Measurements from ENCODE around the gene PDE6G.

PDE6G gene

DNA sequence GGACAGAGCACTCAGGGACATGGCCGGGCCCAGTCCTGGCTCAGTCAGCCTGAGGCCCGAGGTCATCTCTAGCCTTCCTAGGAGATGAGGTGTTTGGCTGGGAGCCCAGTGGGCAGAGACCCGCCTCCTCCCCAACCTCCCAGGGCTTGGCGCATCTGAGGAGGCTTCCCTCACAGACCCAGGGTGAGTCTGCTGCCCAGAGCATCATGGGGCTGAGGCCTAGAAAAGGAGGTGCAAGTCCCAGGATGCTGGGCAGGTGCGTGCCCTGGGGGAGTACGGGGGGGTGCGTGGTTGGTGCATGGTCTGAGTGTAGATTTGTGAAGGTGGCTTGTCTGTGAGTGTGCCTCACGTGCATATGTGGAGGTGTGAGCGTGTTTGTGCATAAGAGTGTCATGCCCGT, 4.7 kb downstream of the PDE6G start:
- Histone ChIP-seq H2BK5ac (ENCODE audit: low read depth, low read length, poor library complexity, severe bottlenecking) (no peak overlapping the region), H2AK5ac (ENCODE audit: low read length, severe bottlenecking) (no peak overlapping the region), H3K27me3 (ENCODE audit: control insufficient read depth in 1 of 2, insufficient read depth in 1 of 2, low read length in 2 of 2) (peaks cover 20 to 22% of the 10 kb centered on the region in 2 experiments), H2BK15ac (ENCODE audit: low read depth, poor library complexity, severe bottlenecking) (no peak overlapping the region), H3K9ac (ENCODE audit: low read length) (no peak overlapping the region), H3K4me2 (ENCODE audit: low read length, poor library complexity, severe bottlenecking) (no peak overlapping the region), H3K4me1 (ENCODE audit: control insufficient read depth, insufficient read depth, low read depth, low read length) (peaks cover 26% of the 10 kb centered on the region), H3K27ac (ENCODE audit: low read length, poor library complexity, severe bottlenecking) (no peak overlapping the region), H3K9me3 (ENCODE audit: control insufficient read depth, low read length) (no peaks in the 10 kb centered on the region), H2BK120ac (ENCODE audit: low read depth, low read length) (no peak overlapping the region), H3K23ac (ENCODE audit: low read length in 2 of 2) (no peak overlapping the region), H3K4me3 (ENCODE audit: insufficient read depth in 1 of 2, low read depth in 1 of 2, low read length in 2 of 2) (no peak overlapping the region), H3K4ac (ENCODE audit: low read depth in 1 of 2, low read length in 2 of 2) (no peak overlapping the region), H4K91ac (ENCODE audit: low read length) (peak overlapping the region; percentile 72), H3K36me3 (ENCODE audit: control insufficient read depth in 1 of 2, insufficient read depth in 2 of 2, low read depth in 1 of 2, low read length in 2 of 2) (no peaks in the 10 kb centered on the region), H3K79me1 (replicated peaks; ENCODE audit: low read length, poor library complexity, severe bottlenecking) (no peaks in the 10 kb centered on the region), H2BK12ac (ENCODE audit: low read length in 2 of 2) (no peak overlapping the region), H3K14ac (ENCODE audit: low read length in 2 of 2) (no peak overlapping the region), H4K8ac (ENCODE audit: low read length) (peak overlapping the region; percentile 29), H3K18ac (ENCODE audit: low read depth in 1 of 2, low read length in 2 of 2) (no peak overlapping the region), H2AFZ (ENCODE audit: low read depth, low read length) (no peak overlapping the region)
- DNase-seq = peak; percentile 65
- 72% methylated on average over 10 of the region's 10 CpGs for WGBS

DNA sequence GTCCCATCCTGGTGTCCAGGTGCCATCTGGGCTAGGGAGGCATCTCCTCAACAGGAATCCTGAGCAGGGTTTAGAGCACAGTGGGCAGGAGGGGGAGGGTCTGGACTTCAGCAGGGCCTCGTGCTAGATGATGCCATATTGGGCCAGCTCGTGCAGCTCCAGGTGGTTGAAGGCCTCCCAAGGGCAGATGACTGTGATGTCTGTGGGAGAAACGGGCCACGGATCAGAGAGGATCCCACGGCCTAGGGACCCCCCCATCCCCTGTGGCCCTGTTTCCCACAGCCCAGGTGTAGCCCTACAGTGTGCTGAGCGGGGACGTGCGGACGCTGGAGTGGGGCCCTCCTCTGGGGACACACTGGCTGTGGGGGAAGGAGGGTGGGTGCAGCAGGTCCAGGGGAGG, 5.4 kb downstream of the PDE6G start:
- H3K9ac ChIP-seq (ENCODE audit: low read length) = no peak overlapping the region
- no peaks in the 10 kb centered on the region for H3K9me3 ChIP-seq (ENCODE audit: control insufficient read depth, low read length)
- no peak overlapping the region for H3K4ac ChIP-seq (ENCODE audit: low read depth in 1 of 2, low read length in 2 of 2)
- H2BK15ac ChIP-seq (ENCODE audit: low read depth, poor library complexity, severe bottlenecking) = no peak overlapping the region
- H3K23ac ChIP-seq (ENCODE audit: low read length in 2 of 2) = no peak overlapping the region
- H3K4me3 ChIP-seq (ENCODE audit: insufficient read depth in 1 of 2, low read depth in 1 of 2, low read length in 2 of 2) = no peak overlapping the region
- H3K79me1 ChIP-seq (replicated peaks; ENCODE audit: low read length, poor library complexity, severe bottlenecking) = no peaks in the 10 kb centered on the region
- H2AFZ ChIP-seq (ENCODE audit: low read depth, low read length) = no peak overlapping the region
- no peak overlapping the region for H2BK5ac ChIP-seq (ENCODE audit: low read depth, low read length, poor library complexity, severe bottlenecking)
- H4K91ac ChIP-seq (ENCODE audit: low read length) = no peak overlapping the region
- H3K18ac ChIP-seq (ENCODE audit: low read depth in 1 of 2, low read length in 2 of 2) = no peak overlapping the region
- H3K27me3 ChIP-seq (ENCODE audit: control insufficient read depth in 1 of 2, insufficient read depth in 1 of 2, low read length in 2 of 2) = peaks cover 21 to 23% of the 10 kb centered on the region in 2 experiments
- 84% methylated on average over 5 of the region's 9 CpGs for WGBS
- no peak overlapping the region for H2AK5ac ChIP-seq (ENCODE audit: low read length, severe bottlenecking)
- H3K14ac ChIP-seq (ENCODE audit: low read length in 2 of 2) = no peak overlapping the region
- no peak overlapping the region for H4K8ac ChIP-seq (ENCODE audit: low read length)
- no peak overlapping the region for H3K27ac ChIP-seq (ENCODE audit: low read length, poor library complexity, severe bottlenecking)
- no peak overlapping the region for H2BK12ac ChIP-seq (ENCODE audit: low read length in 2 of 2)
- H3K36me3 ChIP-seq (ENCODE audit: control insufficient read depth in 1 of 2, insufficient read depth in 2 of 2, low read depth in 1 of 2, low read length in 2 of 2) = no peaks in the 10 kb centered on the region
- H3K4me2 ChIP-seq (ENCODE audit: low read length, poor library complexity, severe bottlenecking) = no peak overlapping the region
- H2BK120ac ChIP-seq (ENCODE audit: low read depth, low read length) = no peak overlapping the region
- DNase-seq = no peak
- peaks cover 26% of the 10 kb centered on the region for H3K4me1 ChIP-seq (ENCODE audit: control insufficient read depth, insufficient read depth, low read depth, low read length)

DNA sequence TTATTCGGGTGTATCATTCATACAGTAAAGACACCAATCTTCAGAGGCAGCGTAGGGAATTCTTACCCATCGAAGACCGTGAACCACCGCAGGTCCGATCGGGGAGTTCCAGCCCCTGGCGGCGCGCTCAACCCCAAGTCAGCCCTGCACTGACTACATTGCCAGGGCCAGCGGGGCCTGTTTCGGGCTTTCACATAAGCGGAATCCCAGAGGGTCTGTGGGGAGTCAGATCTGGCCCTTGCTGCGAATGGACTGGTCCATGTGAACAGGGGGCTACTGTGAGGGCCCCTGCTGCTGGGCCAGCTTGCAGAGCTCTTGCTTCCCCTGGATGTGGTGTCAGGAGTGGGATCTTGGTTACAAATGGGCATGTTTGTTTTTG, 7.6 kb downstream of the PDE6G start:
- Histone ChIP-seq H2BK5ac (ENCODE audit: low read depth, low read length, poor library complexity, severe bottlenecking) (no peak overlapping the region), H3K14ac (ENCODE audit: low read length in 2 of 2) (no peak overlapping the region), H4K8ac (ENCODE audit: low read length) (no peak overlapping the region), H3K36me3 (ENCODE audit: control insufficient read depth in 1 of 2, insufficient read depth in 2 of 2, low read depth in 1 of 2, low read length in 2 of 2) (peaks cover 4 to 5% of the 10 kb centered on the region in 2 experiments), H2AK5ac (ENCODE audit: low read length, severe bottlenecking) (no peak overlapping the region), H3K18ac (ENCODE audit: low read depth in 1 of 2, low read length in 2 of 2) (no peak overlapping the region), H3K9ac (ENCODE audit: low read length) (no peak overlapping the region), H3K79me1 (replicated peaks; ENCODE audit: low read length, poor library complexity, severe bottlenecking) (no peaks in the 10 kb centered on the region), H3K4me1 (ENCODE audit: control insufficient read depth, insufficient read depth, low read depth, low read length) (peaks cover 26% of the 10 kb centered on the region), H3K4ac (ENCODE audit: low read depth in 1 of 2, low read length in 2 of 2) (no peak overlapping the region), H2BK120ac (ENCODE audit: low read depth, low read length) (no peak overlapping the region), H3K9me3 (ENCODE audit: control insufficient read depth, low read length) (no peaks in the 10 kb centered on the region), H4K91ac (ENCODE audit: low read length) (no peak overlapping the region), H2BK15ac (ENCODE audit: low read depth, poor library complexity, severe bottlenecking) (no peak overlapping the region), H3K23ac (ENCODE audit: low read length in 2 of 2) (no peak overlapping the region), H2BK12ac (ENCODE audit: low read length in 2 of 2) (no peak overlapping the region), H3K27ac (ENCODE audit: low read length, poor library complexity, severe bottlenecking) (no peak overlapping the region), H3K4me3 (ENCODE audit: insufficient read depth in 1 of 2, low read depth in 1 of 2, low read length in 2 of 2) (no peak overlapping the region), H3K27me3 (ENCODE audit: control insufficient read depth in 1 of 2, insufficient read depth in 1 of 2, low read length in 2 of 2) (peaks cover 21 to 23% of the 10 kb centered on the region in 2 experiments), H2AFZ (ENCODE audit: low read depth, low read length) (no peak overlapping the region), H3K4me2 (ENCODE audit: low read length, poor library complexity, severe bottlenecking) (no peak overlapping the region)
- no peak for DNase-seq
- 51% methylated on average over 14 of the region's 14 CpGs for WGBS

DNA sequence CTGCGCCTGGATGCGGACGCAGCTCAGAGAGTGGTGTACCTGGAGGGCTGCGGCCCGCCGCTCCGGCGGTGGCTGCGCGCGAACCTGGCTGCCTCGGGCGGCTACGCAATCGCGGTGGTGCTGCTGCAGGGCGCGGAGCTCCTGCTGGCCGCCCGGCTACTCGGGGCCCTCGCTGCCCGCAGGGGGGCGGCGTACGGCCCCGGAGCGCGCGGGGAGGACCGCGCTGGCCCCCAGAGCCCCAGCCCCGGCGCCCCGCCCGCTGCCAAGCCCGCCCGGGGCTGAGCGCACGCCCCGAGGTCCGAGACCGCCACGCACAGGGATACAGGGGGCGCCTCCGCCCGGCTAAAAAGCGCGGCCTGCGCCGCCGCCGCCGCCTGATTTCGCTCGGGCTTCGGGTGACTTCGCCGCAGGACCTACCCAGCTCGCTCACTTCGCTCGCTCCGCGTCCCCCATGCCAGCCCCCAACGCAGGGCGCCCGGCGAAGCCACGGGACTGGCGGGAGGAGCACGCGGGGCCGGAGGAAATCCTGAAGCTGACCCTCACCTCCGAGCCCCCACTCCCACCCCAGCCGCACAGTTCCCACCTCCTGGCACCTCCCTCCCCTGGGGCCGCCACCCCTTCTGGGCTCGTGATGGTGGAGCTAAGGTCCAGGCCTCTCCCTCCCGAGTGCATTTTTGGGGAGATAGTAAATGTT, 8.2 kb downstream of the PDE6G start:
- Histone ChIP-seq H2BK120ac (ENCODE audit: low read depth, low read length) (no peak overlapping the region), H3K4ac (ENCODE audit: low read depth in 1 of 2, low read length in 2 of 2) (no peak overlapping the region), H3K36me3 (ENCODE audit: control insufficient read depth in 1 of 2, insufficient read depth in 2 of 2, low read depth in 1 of 2, low read length in 2 of 2) (peaks cover 4 to 5% of the 10 kb centered on the region in 2 experiments), H3K27me3 (ENCODE audit: control insufficient read depth in 1 of 2, insufficient read depth in 1 of 2, low read length in 2 of 2) (peaks cover 21 to 23% of the 10 kb centered on the region in 2 experiments), H3K9me3 (ENCODE audit: control insufficient read depth, low read length) (no peaks in the 10 kb centered on the region), H2BK5ac (ENCODE audit: low read depth, low read length, poor library complexity, severe bottlenecking) (no peak overlapping the region), H3K4me3 (ENCODE audit: insufficient read depth in 1 of 2, low read depth in 1 of 2, low read length in 2 of 2) (peak overlapping the region; percentile 5 to 47), H3K4me1 (ENCODE audit: control insufficient read depth, insufficient read depth, low read depth, low read length) (peaks cover 22% of the 10 kb centered on the region), H3K4me2 (ENCODE audit: low read length, poor library complexity, severe bottlenecking) (no peak overlapping the region), H3K27ac (ENCODE audit: low read length, poor library complexity, severe bottlenecking) (no peak overlapping the region), H2AK5ac (ENCODE audit: low read length, severe bottlenecking) (no peak overlapping the region), H2BK12ac (ENCODE audit: low read length in 2 of 2) (no peak overlapping the region), H3K23ac (ENCODE audit: low read length in 2 of 2) (no peak overlapping the region), H3K14ac (ENCODE audit: low read length in 2 of 2) (no peak overlapping the region), H2AFZ (ENCODE audit: low read depth, low read length) (no peak overlapping the region), H2BK15ac (ENCODE audit: low read depth, poor library complexity, severe bottlenecking) (no peak overlapping the region), H4K8ac (ENCODE audit: low read length) (peak overlapping the region; percentile 39), H3K79me1 (replicated peaks; ENCODE audit: low read length, poor library complexity, severe bottlenecking) (no peaks in the 10 kb centered on the region), H3K9ac (ENCODE audit: low read length) (no peak overlapping the region), H3K18ac (ENCODE audit: low read depth in 1 of 2, low read length in 2 of 2) (peak overlapping the region in 1 of 2 experiments; percentile 42), H4K91ac (ENCODE audit: low read length) (peak overlapping the region; percentile 13)
- no peak for DNase-seq
- WGBS = 5% methylated on average over 44 of the region's 78 CpGs
